ENCODE measurements around the gene INO80.

- TF ChIP-seq CTCF (IDR thresholded peaks at IDR 0.05) (no peak), POLR2A (IDR thresholded peaks at IDR 0.05) (no peak)
Measured at GRCh38 chr15:40984406-40984805, 131.7 kb downstream of the INO80 start.
